HEK293 (cell line): ENCODE measurements around the gene IQGAP3.
"Not testable (repeated sequence)": the region's sequence is repeated elsewhere in the genome, so short reads cannot be mapped to it uniquely, and the experiment has no call there.

Experiments used
- CTCF ChIA-PET: fragments of 350-600 bp; formaldehyde crosslinking; extraction: SDS; loops from one replicate; lab custom pipeline; 2021; ENCODE audit warnings: antibody characterized with exemption; lab: Yijun Ruan, JAX
- POLR2A ChIA-PET: fragments of 300-600 bp; formaldehyde crosslinking; extraction: SDS; loops from one replicate; lab custom pipeline; 2020; ENCODE audit warnings: antibody characterized with exemption, inconsistent platforms; lab: Yijun Ruan, JAX
- H3K27ac ChIP-seq: fragments of 200-500 bp; sonication (Bioruptor generic); 2 replicates; pipeline ENCODE4 v1.5.1; 2014; ENCODE audit warnings: low read depth, low read length, control low read depth, inconsistent platforms; ENCODE audit errors: extremely low read depth
- H3K36me3 ChIP-seq, 2 experiments: fragments of 200-500 bp in 1 of 2; sonication (Bioruptor generic) in 1 of 2; 1 replicate in 1 of 2; 2 replicates in 1 of 2; pipeline ENCODE4 v1.5.1; 2014 to 2017; ENCODE audit warnings: inconsistent platforms in 2 of 2, low read length in 2 of 2; ENCODE audit not compliant: control insufficient read depth in 2 of 2, insufficient read depth in 1 of 2
- H3K4me1 ChIP-seq: fragments of 200-500 bp; sonication (Bioruptor generic); 2 replicates; pipeline ENCODE4 v1.5.1; 2014; ENCODE audit warnings: mild to moderate bottlenecking, low read length, inconsistent platforms; ENCODE audit not compliant: control insufficient read depth, insufficient read depth
- H3K4me3 ChIP-seq: 2 replicates; pipeline ENCODE4 v1.5.1; 2011; ENCODE audit warnings: low read depth, mild to moderate bottlenecking, control low read depth, low read length, moderate library complexity
- H3K9me3 ChIP-seq: fragments of 200-500 bp; sonication (Bioruptor generic); 2 replicates; pipeline ENCODE4 v1.5.1; 2014; ENCODE audit warnings: low read depth, low read length, inconsistent platforms; ENCODE audit not compliant: control insufficient read depth, insufficient read depth
- HOXC10 ChIP-seq: sonication (generic); formaldehyde crosslinking; IDR thresholded peaks from 2 replicates; pipeline ENCODE4 v1.8.1; 2023; ENCODE audit warnings: mild to moderate bottlenecking, missing genetic modification reagents
- KLF1 ChIP-seq: fragments of 450-650 bp; formaldehyde crosslinking; IDR thresholded peaks from 2 replicates; pipeline ENCODE4 v1.5.1; 2016; ENCODE audit warnings: missing biosample characterization, missing genetic modification characterization
- KLF17 ChIP-seq: fragments of 450-650 bp; formaldehyde crosslinking; IDR thresholded peaks from 2 replicates; pipeline ENCODE4 v1.5.1; 2016; ENCODE audit warnings: missing biosample characterization, missing genetic modification characterization
- MZF1 ChIP-seq: fragments of 450-650 bp; formaldehyde crosslinking; IDR thresholded peaks from 2 replicates; pipeline ENCODE4 v1.5.1; 2017; ENCODE audit warnings: missing biosample characterization, missing genetic modification characterization, borderline replicate concordance
- OSR2 ChIP-seq: fragments of 450-650 bp; formaldehyde crosslinking; IDR thresholded peaks from 2 replicates; pipeline ENCODE4 v1.5.1; 2016; ENCODE audit warnings: missing biosample characterization, missing genetic modification characterization
- SP3 ChIP-seq: fragments of 450-650 bp; formaldehyde crosslinking; IDR thresholded peaks from 2 replicates; pipeline ENCODE4 v1.5.1; 2016; ENCODE audit warnings: missing biosample characterization, missing genetic modification characterization
- ZFP41 ChIP-seq: fragments of 450-650 bp; formaldehyde crosslinking; IDR thresholded peaks from 2 replicates; pipeline ENCODE4 v1.5.1; 2016; ENCODE audit warnings: missing biosample characterization, missing genetic modification characterization, borderline replicate concordance
- ZNF133 ChIP-seq: fragments of 450-650 bp; formaldehyde crosslinking; IDR thresholded peaks from 2 replicates; pipeline ENCODE4 v1.5.1; 2016; ENCODE audit warnings: missing biosample characterization, missing genetic modification characterization
- ZNF138 ChIP-seq: fragments of 450-650 bp; formaldehyde crosslinking; IDR thresholded peaks from 2 replicates; pipeline ENCODE4 v1.5.1; 2016; ENCODE audit warnings: missing biosample characterization, missing genetic modification characterization, borderline replicate concordance
- ZNF2 ChIP-seq: fragments of 450-650 bp; formaldehyde crosslinking; IDR thresholded peaks from 2 replicates; pipeline ENCODE4 v1.5.1; 2016; ENCODE audit warnings: missing biosample characterization, missing genetic modification characterization
- ZNF202 ChIP-seq: fragments of 450-650 bp; formaldehyde crosslinking; IDR thresholded peaks from 2 replicates; pipeline ENCODE4 v1.5.1; 2016; ENCODE audit warnings: missing biosample characterization, missing genetic modification characterization, borderline replicate concordance
- ZNF248 ChIP-seq: fragments of 450-650 bp; formaldehyde crosslinking; IDR thresholded peaks from 2 replicates; pipeline ENCODE4 v1.5.1; 2017; ENCODE audit warnings: missing biosample characterization, missing genetic modification characterization
- ZNF362 ChIP-seq: fragments of 450-650 bp; formaldehyde crosslinking; IDR thresholded peaks from 2 replicates; pipeline ENCODE4 v1.5.1; 2016; ENCODE audit warnings: missing biosample characterization, missing genetic modification characterization
- ZNF530 ChIP-seq: fragments of 450-650 bp; formaldehyde crosslinking; IDR thresholded peaks from 2 replicates; pipeline ENCODE4 v1.5.1; 2016; ENCODE audit warnings: low read depth, missing biosample characterization, missing genetic modification characterization
- ZNF548 ChIP-seq: fragments of 450-650 bp; formaldehyde crosslinking; IDR thresholded peaks from 2 replicates; pipeline ENCODE4 v1.5.1; 2016; ENCODE audit warnings: missing biosample characterization, missing genetic modification characterization
- ZNF639 ChIP-seq: fragments of 450-650 bp; formaldehyde crosslinking; IDR thresholded peaks from 2 replicates; pipeline ENCODE4 v1.5.1; 2016; ENCODE audit warnings: missing biosample characterization, missing genetic modification characterization
- ZSCAN30 ChIP-seq: fragments of 450-650 bp; IDR thresholded peaks from 2 replicates; pipeline ENCODE4 v1.5.1; 2018; ENCODE audit warnings: missing biosample characterization, mild to moderate bottlenecking, missing genetic modification characterization, moderate library complexity

The IQGAP3 gene

GRCh38 chr1:156591181-156591431, 18.7 kb upstream of the IQGAP3 start (continued):
- TF ChIP-seq ZSCAN30 (tag by site-specific recombination) (no peak), OSR2 (tag by site-specific recombination) (no peak)

GRCh38 chr1:156590326-156591180, 18.2 kb upstream of the IQGAP3 start:
- Histone ChIP-seq H3K4me1 (no peaks in the 10 kb centered on the region), H3K9me3 (no peaks in the 10 kb centered on the region), H3K4me3 (no peak overlapping the region), H3K36me3 (peaks cover 0 to 32% of the 10 kb centered on the region in 2 experiments; a peak in 1 of 3 replicates), H3K27ac (0 out of 2 replicates have a peak overlapping the region, but pooled peaks have one; percentile 83)
- TF ChIP-seq ZFP41 (tag by site-specific recombination), result no peak
- no peak for TF ChIP-seq ZNF639 (tag by site-specific recombination)
- no peak for TF ChIP-seq ZNF202 (tag by site-specific recombination)
- TF ChIP-seq ZNF530 (tag by site-specific recombination), result no peak
- no peak for TF ChIP-seq MZF1 (tag by site-specific recombination)
- TF ChIP-seq ZNF362 (tag by site-specific recombination), result no peak
- ChIA-PET CTCF (interaction anchor here (0.6 to 2.2 kb wide), 12 partner anchors 9 to 145 kb away, joined by 3 to 13 read pairs (median 4); partner anchors contain the start of genes GPATCH4 and HAPLN2), POLR2A (interaction anchor here (1.0 to 2.1 kb wide), 7 partner anchors 9 to 90 kb away, joined by 3 to 11 read pairs (median 9); partner anchors contain the start of gene MEF2D)

- no peaks in the 10 kb centered on the region for H3K9me3 ChIP-seq
- no peaks in the 10 kb centered on the region for H3K4me1 ChIP-seq
- H3K4me3 ChIP-seq, result no peak overlapping the region
- ChIA-PET CTCF (interaction anchor here (0.8 to 1.7 kb wide), 4 partner anchors 14 to 1326 kb away, joined by 3 to 6 read pairs (median 4); no protein-coding TSS in a partner anchor), POLR2A (no interaction called here)
- no peak for TF ChIP-seq ZNF2 (tag by site-specific recombination)
- no peak for TF ChIP-seq ZNF248
- no peak for TF ChIP-seq KLF1 (tag by site-specific recombination)
- no peak for TF ChIP-seq SP3 (tag by site-specific recombination)
- TF ChIP-seq ZNF548, result no peak
- no peak for TF ChIP-seq ZNF138 (tag by site-specific recombination)
- TF ChIP-seq ZNF133 (tag by site-specific recombination), result no peak
- no peak for TF ChIP-seq HOXC10 (CRISPR knock-in tag)
- H3K36me3 ChIP-seq, result peaks cover 0 to 22% of the 10 kb centered on the region in 2 experiments; a peak in 1 of 3 replicates
- no peak overlapping the region for H3K27ac ChIP-seq
Measured at GRCh38 chr1:156589546-156589945, 17.2 kb upstream of the IQGAP3 start.

- H3K4me1 ChIP-seq, H3K36me3 ChIP-seq, POLR2A ChIA-PET, H3K27ac ChIP-seq: not testable (repeated sequence)
- CTCF ChIA-PET, result interaction anchor here (0.5 to 3.3 kb wide), 4 partner anchors 14 to 21 kb away, joined by 4 to 18 read pairs (median 6); partner anchors contain the start of gene GPATCH4
- 0 out of 2 replicates have a peak, but pooled peaks have one; percentile 22 for TF ChIP-seq KLF17 (tag by site-specific recombination)
- TF ChIP-seq, all 188 proteins: peak for 1; not testable (repeated sequence) for 187
- H3K4me3 ChIP-seq, H3K9me3 ChIP-seq: not testable (repeated sequence)
Measured at GRCh38 chr1:156587927-156588326, 15.6 kb upstream of the IQGAP3 start.
